AG04449 (cell line): ENCODE data around the gene PRKN.

Experiments used
- CTCF ChIA-PET: fragments of 350-600 bp; formaldehyde crosslinking; extraction: SDS; loops from one replicate; lab custom pipeline; 2021; ENCODE audit warnings: antibody characterized with exemption; lab: Yijun Ruan, JAX
- POLR2A ChIA-PET: fragments of 400-600, 350-600 bp; formaldehyde crosslinking; extraction: SDS; loops from one replicate; lab custom pipeline; 2020; ENCODE audit warnings: antibody characterized with exemption, inconsistent platforms; lab: Yijun Ruan, JAX
- DNase-seq: peaks from one replicate; pipeline ENCODE4 v3.0.0-alpha.2; 2010; ENCODE audit warnings: low read depth, low spot score
- H3K4me3 ChIP-seq: 2 replicates; pipeline ENCODE4 v1.5.1; 2011; ENCODE audit warnings: low read depth, mild to moderate bottlenecking, control low read depth, low read length
- TF ChIP-seq, protein P1 (sequence below): IDR thresholded peaks from one replicate; pipeline ENCODE4 v1.5.1; 2011; ENCODE audit warnings: mild to moderate bottlenecking, moderate library complexity, low read length, control low read depth, inconsistent platforms; ENCODE audit not compliant: insufficient read depth; ENCODE audit errors: missing control alignments

Gene PRKN

DNA sequence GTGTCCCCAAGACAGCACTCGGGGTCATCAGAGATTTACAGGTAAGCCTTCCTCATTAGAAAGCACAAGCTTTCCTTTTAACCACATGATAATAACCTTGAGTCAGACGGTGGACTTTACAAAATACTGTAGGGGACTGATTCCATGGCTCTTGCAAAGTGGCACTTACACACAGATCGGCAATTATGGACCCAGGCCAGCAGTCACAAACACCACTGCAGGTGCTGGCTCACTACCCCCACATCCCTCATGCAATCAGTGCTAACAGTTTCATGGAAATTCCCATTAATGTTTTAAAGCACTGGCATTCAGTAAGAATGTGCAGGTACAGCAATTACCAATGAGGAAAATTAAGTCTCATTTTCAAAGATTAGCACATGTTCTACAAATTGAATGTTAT lies 516.5 kb downstream of the PRKN start:
- ChIA-PET CTCF (no interaction called here), POLR2A (no interaction called here)
- TF ChIP-seq, protein P1, sequence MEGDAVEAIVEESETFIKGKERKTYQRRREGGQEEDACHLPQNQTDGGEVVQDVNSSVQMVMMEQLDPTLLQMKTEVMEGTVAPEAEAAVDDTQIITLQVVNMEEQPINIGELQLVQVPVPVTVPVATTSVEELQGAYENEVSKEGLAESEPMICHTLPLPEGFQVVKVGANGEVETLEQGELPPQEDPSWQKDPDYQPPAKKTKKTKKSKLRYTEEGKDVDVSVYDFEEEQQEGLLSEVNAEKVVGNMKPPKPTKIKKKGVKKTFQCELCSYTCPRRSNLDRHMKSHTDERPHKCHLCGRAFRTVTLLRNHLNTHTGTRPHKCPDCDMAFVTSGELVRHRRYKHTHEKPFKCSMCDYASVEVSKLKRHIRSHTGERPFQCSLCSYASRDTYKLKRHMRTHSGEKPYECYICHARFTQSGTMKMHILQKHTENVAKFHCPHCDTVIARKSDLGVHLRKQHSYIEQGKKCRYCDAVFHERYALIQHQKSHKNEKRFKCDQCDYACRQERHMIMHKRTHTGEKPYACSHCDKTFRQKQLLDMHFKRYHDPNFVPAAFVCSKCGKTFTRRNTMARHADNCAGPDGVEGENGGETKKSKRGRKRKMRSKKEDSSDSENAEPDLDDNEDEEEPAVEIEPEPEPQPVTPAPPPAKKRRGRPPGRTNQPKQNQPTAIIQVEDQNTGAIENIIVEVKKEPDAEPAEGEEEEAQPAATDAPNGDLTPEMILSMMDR, result no peak
- no peak overlapping the region for H3K4me3 ChIP-seq
- no peak for DNase-seq

DNA sequence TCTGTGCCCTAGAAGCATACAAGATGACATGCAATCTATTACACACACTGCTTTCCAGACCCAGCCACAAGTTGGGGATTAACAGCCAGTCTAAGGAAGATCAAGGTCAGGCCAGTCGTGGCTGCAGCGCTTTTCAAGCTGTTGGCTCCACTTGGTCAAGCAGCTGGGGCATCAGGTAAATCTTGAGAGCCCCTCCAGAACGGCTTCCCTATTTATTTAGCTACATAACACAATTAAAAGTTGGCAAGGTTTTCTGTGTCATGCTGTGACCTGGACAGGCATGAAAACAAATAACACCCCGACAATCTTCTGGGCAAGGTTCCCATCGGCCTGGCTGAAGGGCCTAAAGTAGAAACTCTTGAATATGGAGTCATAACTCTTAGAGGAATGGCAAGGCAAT lies 524.3 kb downstream of the PRKN start:
- CTCF ChIA-PET, result no interaction called here
- no peak for DNase-seq

DNA sequence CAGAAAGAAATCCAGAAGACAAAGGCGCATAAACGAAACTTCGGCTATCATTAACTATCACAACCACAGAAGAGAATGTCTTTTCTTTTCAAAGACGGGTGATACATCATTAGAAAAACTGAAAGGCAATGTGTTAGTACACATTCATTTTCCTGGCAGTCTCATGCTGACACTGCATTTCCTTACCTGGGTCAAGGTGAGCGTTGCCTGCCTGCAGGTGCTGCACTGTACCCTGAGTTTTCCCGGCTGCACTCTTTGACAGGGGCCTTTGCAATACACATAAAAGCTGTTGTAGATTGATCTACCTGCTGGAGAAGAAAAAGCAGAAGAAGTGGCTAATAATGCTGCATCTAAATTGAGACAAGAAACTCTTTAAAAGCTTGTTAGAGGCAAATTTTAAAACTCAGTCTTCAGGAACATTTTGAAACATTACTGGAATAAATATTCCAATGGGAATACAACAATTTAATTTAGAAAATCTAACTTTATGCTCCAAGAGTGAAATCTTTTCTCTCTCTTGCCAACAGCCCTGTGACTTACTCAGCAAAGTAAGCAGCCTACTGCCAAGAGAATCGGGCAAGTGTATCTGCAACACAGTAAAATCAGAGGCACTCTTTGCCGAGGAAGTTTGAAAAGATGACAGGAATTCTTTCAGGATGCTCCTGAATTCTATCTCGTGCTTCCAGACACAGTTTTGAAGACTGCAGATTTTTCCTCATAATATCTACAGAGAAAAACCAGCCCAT lies 526.4 kb downstream of the PRKN start:
- ChIA-PET CTCF (no interaction called here), POLR2A (no interaction called here)
- TF ChIP-seq, protein P1, result no peak
- no peak for DNase-seq
- H3K4me3 ChIP-seq, result no peak overlapping the region

More for the DNA sequence above, 524.3 kb downstream of the PRKN start:
- TF ChIP-seq, protein P1, result no peak
- H3K4me3 ChIP-seq, result no peak overlapping the region
- POLR2A ChIA-PET, result no interaction called here

DNA sequence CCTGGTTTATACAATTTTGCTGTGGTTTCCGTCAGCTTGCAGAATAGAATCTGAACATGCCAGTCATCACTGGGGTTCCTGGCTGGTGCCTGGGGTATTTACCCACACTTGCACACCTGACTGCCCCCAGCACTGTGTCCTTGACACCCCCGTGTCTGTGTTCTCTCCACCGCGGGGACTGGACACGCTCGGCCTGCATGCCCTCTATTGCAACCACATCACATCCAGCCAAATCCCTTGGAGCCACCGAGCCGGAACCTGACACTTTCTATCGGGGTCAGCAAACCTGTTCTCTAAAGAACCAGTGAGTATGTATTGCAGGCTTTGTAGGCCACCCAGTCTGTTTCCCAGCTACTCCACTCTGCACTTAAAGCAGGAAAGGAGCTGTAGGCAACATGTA lies 527.5 kb downstream of the PRKN start:
- ChIA-PET CTCF (no interaction called here), POLR2A (no interaction called here)
- DNase-seq, result no peak
- no peak overlapping the region for H3K4me3 ChIP-seq
- TF ChIP-seq, protein P1, result no peak

DNA sequence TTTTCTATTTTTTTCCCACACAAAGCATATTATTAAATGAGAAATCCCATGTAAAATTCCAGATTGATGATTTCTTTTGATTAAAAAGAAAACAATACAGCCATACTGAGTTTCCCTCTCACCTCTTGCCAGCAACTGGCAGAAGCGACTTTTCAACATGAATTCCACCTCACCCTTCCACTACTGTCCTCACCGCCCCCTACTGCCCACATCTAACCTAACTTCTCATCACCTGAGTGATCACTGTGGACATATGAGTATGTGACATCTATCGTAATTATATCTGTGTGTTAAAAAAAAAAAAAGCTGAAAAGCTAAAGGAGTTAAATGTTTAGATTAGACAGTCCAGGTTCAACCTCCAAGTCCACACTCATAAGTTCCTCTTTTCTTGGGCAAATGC lies 528.6 kb downstream of the PRKN start:
- CTCF ChIA-PET, result no interaction called here
- DNase-seq, result no peak
- POLR2A ChIA-PET, result no interaction called here
- no peak overlapping the region for H3K4me3 ChIP-seq
- TF ChIP-seq, protein P1, result no peak

DNA sequence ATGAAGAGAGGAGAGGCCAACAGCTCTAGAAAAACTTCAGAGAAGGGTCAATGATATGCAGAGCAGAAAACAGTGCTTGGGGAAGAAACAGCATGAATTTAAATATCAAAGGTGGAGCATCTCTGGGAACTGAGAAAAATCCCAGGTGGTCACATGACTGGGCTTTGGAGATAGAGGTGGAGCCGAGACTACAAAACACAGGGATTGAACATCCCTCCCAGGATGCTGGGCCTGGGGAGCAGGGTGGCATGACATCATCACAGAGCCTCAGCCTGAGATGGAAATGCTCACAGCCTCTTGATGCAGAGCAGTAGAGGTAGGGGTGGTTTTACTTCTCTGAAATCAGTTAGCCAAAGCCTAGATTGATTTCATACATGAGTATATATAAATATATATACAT lies 529.5 kb downstream of the PRKN start:
- POLR2A ChIA-PET, result no interaction called here
- H3K4me3 ChIP-seq, result no peak overlapping the region
- CTCF ChIA-PET, result no interaction called here
- no peak for DNase-seq
- TF ChIP-seq, protein P1, result no peak
